GM18526 (cell line): ENCODE results near the gene PIH1D1.

Experiments
- POLR2A ChIP-seq: IDR thresholded peaks from 3 replicates; pipeline ENCODE4 v1.6.1; 2011; ENCODE audit not compliant: insufficient read length; ENCODE audit errors: extremely low read depth

The PIH1D1 gene

GRCh38 chr19:49488046-49488862 lies 36.6 kb upstream of the PIH1D1 start:
- no peak for TF ChIP-seq POLR2A

GRCh38 chr19:49487277-49488045 lies 35.8 kb upstream of the PIH1D1 start, which contains the start of gene RPL13A:
TSS of gene RPL13A (plus strand) at chr19:49487608. CDS start at chr19:49487630, 22 bp downstream.
- TF ChIP-seq POLR2A, result peak; percentile 99

DNA sequence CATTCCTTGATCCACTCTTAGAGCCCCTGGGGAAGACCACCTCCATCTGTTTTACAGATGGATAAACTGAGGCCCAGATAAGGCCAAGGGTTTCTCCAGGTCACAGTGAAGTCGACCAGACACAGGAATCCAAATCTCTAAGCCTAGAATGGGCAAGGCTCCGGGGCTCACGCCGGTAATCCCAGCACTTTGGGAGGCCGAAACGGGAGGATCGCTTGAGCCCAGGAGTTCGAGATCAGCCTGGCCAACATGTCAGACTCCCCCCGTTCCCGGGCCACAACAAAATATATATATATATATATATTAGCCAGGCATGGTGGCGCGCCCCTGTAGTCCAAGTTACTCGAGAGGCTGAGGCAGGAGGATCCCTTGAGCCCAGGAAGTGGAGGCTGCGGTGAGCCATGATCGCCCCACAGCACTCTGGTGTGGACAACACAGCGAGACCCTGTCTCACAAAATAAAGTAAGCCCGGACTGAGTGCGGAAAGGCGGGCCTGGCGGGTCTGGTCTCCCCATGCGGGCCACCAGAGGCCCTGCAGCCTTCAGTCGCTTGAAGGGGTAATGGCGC lies 35.2 kb upstream of the PIH1D1 start:
- no peak for TF ChIP-seq POLR2A

DNA sequence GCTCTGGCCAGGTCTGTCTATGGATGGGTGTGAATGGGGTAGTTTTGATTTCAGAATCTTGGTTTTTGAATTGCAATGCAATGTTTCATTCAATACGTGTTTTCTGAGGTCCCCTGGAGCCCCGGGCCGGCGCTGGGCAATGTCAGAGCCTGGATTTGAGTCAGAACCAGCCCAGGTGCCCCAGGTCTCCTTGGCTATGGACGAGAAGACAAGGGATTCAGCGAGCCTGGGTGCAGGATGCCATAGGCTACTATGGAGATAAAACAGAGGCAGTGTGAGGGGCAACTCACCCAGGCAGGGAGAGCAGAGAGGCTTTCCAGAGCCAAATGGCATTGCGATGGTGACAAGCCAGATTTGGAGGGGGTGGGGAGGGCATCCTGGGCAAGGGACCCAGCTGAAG lies 34.6 kb upstream of the PIH1D1 start:
- TF ChIP-seq POLR2A, result no peak

- no peak for TF ChIP-seq POLR2A
Measured at GRCh38 chr19:49481020-49481683, 29.5 kb upstream of the PIH1D1 start.

DNA sequence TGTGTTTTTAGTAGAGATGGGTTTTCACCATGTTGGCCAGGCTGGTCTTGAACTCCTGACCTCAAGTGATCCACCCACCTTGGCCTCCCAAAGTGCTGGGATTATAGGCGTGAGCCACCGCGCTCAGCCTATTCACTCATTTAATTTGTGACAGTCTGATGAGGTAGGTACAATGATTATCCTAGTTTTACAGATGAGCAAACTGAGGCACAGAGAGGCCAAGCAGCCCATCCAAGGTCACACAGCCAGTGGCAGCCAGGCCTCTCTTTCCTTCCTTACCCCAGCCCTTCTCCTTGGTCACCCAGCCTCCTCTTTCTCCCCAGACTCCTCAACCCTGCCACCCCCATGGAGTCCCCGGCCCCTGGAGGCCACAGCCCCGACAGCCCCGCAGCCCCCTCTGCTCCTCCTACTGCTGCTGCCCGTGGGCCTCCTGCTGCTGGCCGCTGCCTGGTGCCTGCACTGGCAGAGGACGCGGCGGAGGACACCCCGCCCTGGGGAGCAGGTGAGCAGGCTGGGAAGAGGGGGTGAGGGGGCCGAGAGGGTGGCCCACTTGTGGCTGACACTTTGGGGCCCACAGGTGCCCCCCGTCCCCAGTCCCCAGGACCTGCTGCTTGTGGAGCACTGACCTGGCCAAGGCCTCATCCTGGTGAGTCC lies 28.5 kb upstream of the PIH1D1 start:
- TF ChIP-seq POLR2A, result no peak

- TF ChIP-seq POLR2A, result no peak
Measured at GRCh38 chr19:49475995-49476880, 24.6 kb upstream of the PIH1D1 start.

GRCh38 chr19:49475191-49475917 lies 23.7 kb upstream of the PIH1D1 start:
- TF ChIP-seq POLR2A, result no peak

DNA sequence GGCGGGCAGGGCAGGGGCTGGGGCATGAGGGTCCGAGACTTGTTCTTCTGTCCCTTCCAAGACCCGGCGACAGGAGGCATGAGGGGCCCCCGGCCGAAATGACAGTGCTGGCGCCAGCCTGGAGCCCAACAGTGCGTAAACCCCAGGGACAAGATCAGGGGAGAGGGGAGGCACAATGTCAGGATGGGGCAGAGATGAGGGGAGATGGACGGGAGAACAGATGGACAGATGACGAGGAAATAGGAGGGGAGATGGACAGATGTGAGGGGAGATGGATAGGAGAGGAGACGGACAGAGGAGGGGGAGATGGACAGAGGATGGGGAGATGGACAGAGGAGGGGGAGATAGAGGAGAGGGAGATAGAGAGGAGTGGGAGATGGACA lies 22.9 kb upstream of the PIH1D1 start:
- no peak for TF ChIP-seq POLR2A

DNA sequence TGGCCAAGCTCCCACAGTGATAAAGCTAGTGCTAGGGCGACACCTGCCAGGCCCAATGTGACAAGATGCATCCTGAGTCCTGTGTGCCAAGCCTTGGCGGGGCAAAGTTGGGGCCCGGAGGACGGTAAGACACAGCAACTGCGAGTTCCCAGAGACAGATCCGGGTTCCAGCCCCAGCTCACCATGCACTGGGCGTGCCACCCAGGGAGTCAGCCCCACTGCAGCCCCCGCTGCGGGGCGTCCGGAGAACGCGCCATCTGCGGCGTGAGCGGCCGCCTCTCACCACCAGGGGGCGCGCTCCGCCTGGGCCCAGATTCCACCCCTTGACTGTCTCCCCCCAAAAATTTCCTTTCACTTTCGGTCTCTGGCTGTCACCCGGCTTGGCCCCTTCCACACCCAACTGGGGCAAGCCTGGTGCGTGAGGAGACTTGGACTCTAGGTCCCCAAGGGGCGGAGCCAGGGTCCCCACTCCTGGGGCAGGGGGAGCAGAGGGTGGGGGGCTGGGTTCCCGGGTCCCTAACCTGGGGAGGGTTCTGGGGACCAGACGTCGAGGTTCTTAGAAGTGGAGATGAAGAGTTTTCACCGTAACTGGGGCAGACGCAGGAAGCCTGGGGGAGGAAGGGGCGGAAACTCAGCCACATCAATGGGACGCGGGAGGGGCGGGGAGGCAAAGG lies 22.4 kb upstream of the PIH1D1 start, which contains the start of gene FLT3LG:
Gene FLT3LG, plus strand, starts transcription at position 348 of the 674 bp plus-strand sequence. CDS start 425 bp downstream, outside the sequence.
- peak; percentile 45 for TF ChIP-seq POLR2A

DNA sequence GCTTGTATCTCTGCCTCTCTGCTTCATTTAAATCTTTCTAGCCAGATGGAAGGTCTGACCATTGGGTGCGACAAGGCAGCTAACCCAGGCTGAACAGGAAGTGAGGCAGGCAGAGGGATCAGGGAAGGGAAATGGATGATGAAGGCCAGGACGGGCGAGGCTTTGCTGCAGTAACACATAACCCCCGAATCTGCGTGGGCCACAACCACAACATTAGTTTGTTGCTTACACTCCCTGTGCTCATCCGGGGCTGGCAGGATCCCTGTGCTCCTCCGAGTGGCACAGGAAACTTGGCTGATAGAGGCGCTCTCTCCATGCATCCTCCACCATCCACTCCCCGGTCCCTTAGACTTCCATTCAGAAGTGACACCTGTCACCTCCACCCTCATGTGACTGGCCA lies 21.3 kb upstream of the PIH1D1 start:
- TF ChIP-seq POLR2A, result no peak

- TF ChIP-seq POLR2A, result no peak
Measured at GRCh38 chr19:49470615-49470978, 19.0 kb upstream of the PIH1D1 start.
